DOHH2 (cell line): ENCODE results near the gene ALG6.

Experiments
- H3F3A ChIP-seq: fragments of 200-600 bp; sonication (generic), shearing (Covaris generic); 2 replicates; pipeline ENCODE4 v1.6.0; 2016; ENCODE audit warnings: antibody characterized with exemption, mild to moderate bottlenecking; ENCODE audit not compliant: control insufficient read depth, insufficient read depth
- H3K27ac ChIP-seq: fragments of 200-600 bp; sonication (generic); 2 replicates; pipeline ENCODE4 v1.5.1; 2014; ENCODE audit warnings: low read depth, mild to moderate bottlenecking, low read length, moderate library complexity
- H3K27me3 ChIP-seq: fragments of 200-600 bp; sonication (generic); 2 replicates; pipeline ENCODE4 v1.6.1; 2014; ENCODE audit warnings: mild to moderate bottlenecking, low read length, mixed read lengths; ENCODE audit not compliant: control insufficient read depth
- H3K36me3 ChIP-seq: fragments of 200-600 bp; sonication (generic); 2 replicates; pipeline ENCODE4 v1.6.1; 2014; ENCODE audit warnings: mild to moderate bottlenecking, low read length, moderate library complexity, mixed read lengths; ENCODE audit not compliant: control insufficient read depth
- H3K4me1 ChIP-seq: fragments of 200-600 bp; sonication (generic); 2 replicates; pipeline ENCODE4 v1.6.1; 2014; ENCODE audit warnings: mild to moderate bottlenecking, low read length, mixed read lengths; ENCODE audit not compliant: control insufficient read depth
- H3K4me2 ChIP-seq: fragments of 200-600 bp; sonication (generic); 2 replicates; pipeline ENCODE4 v1.6.0; 2014; ENCODE audit warnings: mild to moderate bottlenecking, low read length, moderate library complexity
- H3K4me3 ChIP-seq: fragments of 200-600 bp; sonication (generic); 2 replicates; pipeline ENCODE4 v1.5.1; 2014; ENCODE audit warnings: mild to moderate bottlenecking, low read length, mixed read lengths
- H3K79me2 ChIP-seq: fragments of 200-600 bp; sonication (generic); 2 replicates; pipeline ENCODE4 v1.6.1; 2014; ENCODE audit warnings: mild to moderate bottlenecking, low read length, mixed read lengths; ENCODE audit not compliant: control insufficient read depth
- H3K9me2 ChIP-seq: fragments of 200-600 bp; sonication (generic); replicated peaks from 2 replicates; pipeline ENCODE4 v1.6.1; 2014; ENCODE audit warnings: mild to moderate bottlenecking, low read length, mixed read lengths; ENCODE audit not compliant: control insufficient read depth
- H3K9me3 ChIP-seq: fragments of 200-600 bp; sonication (generic); 2 replicates; pipeline ENCODE4 v1.6.1; 2014; ENCODE audit warnings: antibody characterized with exemption, low read length, mixed read lengths; ENCODE audit not compliant: control insufficient read depth, insufficient read depth
- H4K20me1 ChIP-seq: fragments of 200-600 bp; sonication (generic); 2 replicates; pipeline ENCODE4 v1.6.0; 2014; ENCODE audit warnings: low read depth, mild to moderate bottlenecking, antibody characterized with exemption, low read length, moderate library complexity; ENCODE audit not compliant: control insufficient read depth, insufficient read depth
- CTCF ChIP-seq: fragments of 200-600 bp; sonication (generic); IDR thresholded peaks from one replicate; pipeline ENCODE4 v1.5.1; 2014; ENCODE audit warnings: antibody characterized with exemption, mild to moderate bottlenecking, low read depth, low read length; ENCODE audit not compliant: poor library complexity, severe bottlenecking
- EZH2phosphoT487 ChIP-seq: fragments of 200-600 bp; sonication (generic); IDR thresholded peaks from 2 replicates; pipeline ENCODE4 v1.6.1; 2017; ENCODE audit warnings: borderline replicate concordance, mild to moderate bottlenecking, antibody characterized with exemption, low read length, moderate library complexity, mixed read lengths

ALG6 gene

GRCh38 chr1:63323865-63324778 is 43.3 kb upstream of the ALG6 start:
- Histone ChIP-seq H3K9me3 (peaks cover 4% of the 10 kb centered on the region; the same call in 1 of the 2 replicates), H3K79me2 (no peaks in the 10 kb centered on the region), H3K27me3 (no peaks in the 10 kb centered on the region), H3K9me2 (no peaks in the 10 kb centered on the region), H4K20me1 (no peaks in the 10 kb centered on the region), H3K27ac (no peak overlapping the region), H3K4me1 (peaks cover 15% of the 10 kb centered on the region), H3K4me3 (no peak overlapping the region), H3K36me3 (no peaks in the 10 kb centered on the region), H3F3A (peaks cover 5% of the 10 kb centered on the region; the same call in 1 of the 2 replicates), H3K4me2 (no peak overlapping the region)
- TF ChIP-seq EZH2phosphoT487 (no peak), CTCF (no peak)

- no peak overlapping the region for H3K4me2 ChIP-seq
- no peaks in the 10 kb centered on the region for H3K79me2 ChIP-seq
- H3K4me3 ChIP-seq = no peak overlapping the region
- peaks cover 5% of the 10 kb centered on the region; the same call in 1 of the 2 replicates for H3F3A ChIP-seq
- TF ChIP-seq EZH2phosphoT487 (no peak), CTCF (no peak)
- H3K27me3 ChIP-seq = no peaks in the 10 kb centered on the region
- H3K36me3 ChIP-seq = no peaks in the 10 kb centered on the region
- no peaks in the 10 kb centered on the region for H3K9me2 ChIP-seq
- H3K4me1 ChIP-seq = peaks cover 15% of the 10 kb centered on the region
- no peak overlapping the region for H3K27ac ChIP-seq
- H3K9me3 ChIP-seq = peaks cover 4% of the 10 kb centered on the region; the same call in 1 of the 2 replicates
- H4K20me1 ChIP-seq = no peaks in the 10 kb centered on the region
Measured at GRCh38 chr1:63324779-63325119, 42.7 kb upstream of the ALG6 start.

GRCh38 chr1:63325279-63325985 is 42.0 kb upstream of the ALG6 start:
- H3K4me1 ChIP-seq = peaks cover 15% of the 10 kb centered on the region
- H3K4me2 ChIP-seq = no peak overlapping the region
- TF ChIP-seq EZH2phosphoT487 = no peak
- TF ChIP-seq CTCF = no peak
- H3F3A ChIP-seq = peaks cover 5% of the 10 kb centered on the region; the same call in 1 of the 2 replicates
- no peaks in the 10 kb centered on the region for H3K79me2 ChIP-seq
- H3K4me3 ChIP-seq = no peak overlapping the region
- no peaks in the 10 kb centered on the region for H4K20me1 ChIP-seq
- H3K9me3 ChIP-seq = peaks cover 4% of the 10 kb centered on the region; the same call in 1 of the 2 replicates
- H3K36me3 ChIP-seq = no peaks in the 10 kb centered on the region
- H3K9me2 ChIP-seq = no peaks in the 10 kb centered on the region
- H3K27ac ChIP-seq = no peak overlapping the region
- no peaks in the 10 kb centered on the region for H3K27me3 ChIP-seq
